CD4-positive, alpha-beta T cell treated with Interleukin-15 for 4 hours (primary cell): ENCODE measurements around the gene PUDP.
"Not testable (repeated sequence)": the region's sequence is repeated elsewhere in the genome, so short reads cannot be mapped to it uniquely, and the experiment has no call there.

ENCODE experiments used
- DNase-seq: peaks from one replicate; pipeline ENCODE4 v3.0.0-alpha.2; 2020; ENCODE audit warnings: low spot score

The PUDP gene

GRCh38 chrX:7026365-7026764 is 121.6 kb downstream of the PUDP start:
- not testable (repeated sequence) for DNase-seq

GRCh38 chrX:7025471-7025870 is 122.5 kb downstream of the PUDP start:
- DNase-seq: no peak

DNA sequence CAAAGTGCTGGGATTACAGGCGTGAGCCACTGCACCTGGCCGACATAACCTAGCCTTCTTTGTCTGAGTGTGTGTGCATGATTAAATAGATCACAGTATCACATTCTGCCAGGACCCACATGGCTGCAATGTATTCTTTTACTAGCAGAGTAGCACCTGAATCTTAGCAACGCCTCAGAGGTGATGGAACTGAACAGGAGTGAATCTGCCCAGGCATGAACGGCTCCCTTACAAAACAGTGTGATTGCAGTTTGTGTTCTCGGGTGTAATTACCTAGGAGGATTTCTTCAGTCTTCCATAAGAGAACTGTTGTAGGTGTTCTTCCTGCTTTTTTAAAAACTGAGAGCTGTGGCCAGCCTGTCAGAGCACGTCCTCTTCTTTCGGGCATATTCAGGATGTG is 123.1 kb downstream of the PUDP start:
- DNase-seq: no peak

- not testable (repeated sequence) for DNase-seq
These were observed 125.0 kb downstream of the PUDP start for GRCh38 chrX:7022996-7023395.

- DNase-seq: no peak
These were observed 126.0 kb downstream of the PUDP start for GRCh38 chrX:7021991-7022390.

DNA sequence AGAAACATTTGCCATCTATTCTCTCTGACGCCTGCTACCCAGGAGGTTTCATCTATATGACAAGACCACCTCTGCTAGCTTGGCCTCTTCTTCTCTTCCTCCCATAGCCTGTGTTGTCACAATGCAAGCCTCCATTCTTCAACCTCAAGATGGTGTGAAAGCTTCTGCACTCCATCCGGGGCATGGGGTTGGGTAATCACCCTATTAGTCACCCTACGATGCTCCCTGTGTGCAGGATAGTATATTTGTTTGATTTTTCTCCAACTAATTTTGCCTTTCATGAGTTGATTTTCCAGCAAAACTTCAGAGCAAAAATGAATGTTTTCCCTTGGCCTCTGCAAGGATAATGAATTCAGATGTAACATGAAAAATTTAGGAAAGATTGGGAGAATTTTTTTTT is 128.4 kb downstream of the PUDP start:
- DNase-seq: no peak

GRCh38 chrX:7012262-7012834 is 135.6 kb downstream of the PUDP start:
- not testable (repeated sequence) for DNase-seq

- not testable (repeated sequence) for DNase-seq
These were observed 137.1 kb downstream of the PUDP start for GRCh38 chrX:7010897-7011296.

DNA sequence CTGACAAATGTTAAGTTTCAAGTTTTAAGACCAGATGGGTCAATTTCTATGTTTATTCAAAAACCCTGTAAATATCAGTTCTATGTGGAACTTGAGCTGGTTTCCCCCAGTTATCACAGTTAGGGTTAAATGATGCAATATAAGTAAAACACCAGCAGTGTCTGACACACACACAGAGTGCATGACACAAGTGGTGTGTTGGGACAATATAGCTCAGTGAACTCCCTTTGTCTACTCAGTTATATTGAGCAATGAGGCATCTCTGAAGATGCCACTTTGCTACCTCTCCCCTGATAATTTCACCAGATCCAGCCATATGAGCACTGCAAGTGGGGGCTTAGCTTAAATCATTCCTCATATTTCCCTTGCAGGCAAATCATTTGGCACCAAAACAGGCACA is 140.6 kb downstream of the PUDP start:
- not testable (repeated sequence) for DNase-seq
